Loucy (cell line): Measurements from ENCODE around the gene SUGP2.

Experiments used
- CTCF ChIP-seq: fragments of 200-600 bp; sonication (generic); conservative IDR thresholded peaks from 2 replicates; pipeline ENCODE4 v1.5.1; 2014; ENCODE audit warnings: mild to moderate bottlenecking, antibody characterized with exemption, low read length
- EZH2phosphoT487 ChIP-seq: fragments of 200-600 bp; IDR thresholded peaks from 2 replicates; pipeline ENCODE4 v1.6.1; 2018; ENCODE audit warnings: antibody characterized with exemption, mild to moderate bottlenecking, moderate library complexity, borderline replicate concordance

- TF ChIP-seq CTCF (no peak), EZH2phosphoT487 (no peak)
Observed at GRCh38 chr19:18972301-18972811, 61.0 kb downstream of the SUGP2 start.
